Measurements from ENCODE around the gene LACC1. TPM values are rescaled to one million over a fixed set of nuclear protein-coding genes. Genes with fewer than 3 reads are reported as not detected.

The LACC1 gene
- total and polyA plus RNA-seq, 2 of the 13 experiments (the other 11 are each of a cell fraction or from before 2014, with no cell fraction given) = 0.92 to 1.7 TPM

- TF ChIP-seq ZNF75D (CRISPR knock-in tag; IDR thresholded peaks at IDR 0.05; ENCODE audit: borderline replicate concordance) (no peak), MZF1 (CRISPR knock-in tag; IDR thresholded peaks at IDR 0.05; ENCODE audit: borderline replicate concordance) (no peak), TARDBP (CRISPR knock-in tag; IDR thresholded peaks at IDR 0.05) (no peak), ZNF430 (CRISPR knock-in tag; IDR thresholded peaks at IDR 0.05) (peak; percentile 75; the same call in 1 of the 2 replicates), ZSCAN31 (CRISPR knock-in tag; IDR thresholded peaks at IDR 0.05; ENCODE audit: low read depth) (0 out of 2 replicates have a peak, but pooled peaks have one; percentile 44), KDM4B (CRISPR knock-in tag; IDR thresholded peaks at IDR 0.05) (no peak), ZSCAN22 (CRISPR knock-in tag; IDR thresholded peaks at IDR 0.05) (no peak), ZGPAT (CRISPR knock-in tag; IDR thresholded peaks at IDR 0.05) (peak; percentile 80; the same call in 1 of the 2 replicates), NFKB2 (CRISPR knock-in tag; IDR thresholded peaks at IDR 0.05; ENCODE audit: borderline replicate concordance) (no peak; the same call in 1 of the 2 replicates), PCBP1 (IDR thresholded peaks at IDR 0.05; ENCODE audit: borderline replicate concordance, low read depth, low read length) (no peak), ZNF441 (CRISPR knock-in tag; IDR thresholded peaks at IDR 0.05; ENCODE audit: borderline replicate concordance) (no peak), CREB1 (IDR thresholded peaks at IDR 0.05) (no peak), CREB1 (CRISPR knock-in tag; IDR thresholded peaks at IDR 0.05) (no peak), ZNF775 (CRISPR knock-in tag; IDR thresholded peaks at IDR 0.05; ENCODE audit: borderline replicate concordance) (no peak), HMGXB4 (CRISPR knock-in tag; IDR thresholded peaks at IDR 0.05; ENCODE audit: borderline replicate concordance in 1 of 2, low read depth in 1 of 2) (peak; percentile 65 to 75; a peak in 3 of 4 replicates), CENPT (CRISPR knock-in tag; IDR thresholded peaks at IDR 0.05; ENCODE audit: low read depth) (no peak), ZHX1 (CRISPR knock-in tag; IDR thresholded peaks at IDR 0.05; ENCODE audit: low read depth) (no peak), MXD3 (CRISPR knock-in tag; IDR thresholded peaks at IDR 0.05) (peak; percentile 86), MXD1 (CRISPR knock-in tag; IDR thresholded peaks at IDR 0.05) (peak; percentile 84), ATF7-NPFF (CRISPR knock-in tag; IDR thresholded peaks at IDR 0.05; ENCODE audit: low read depth) (peak; percentile 89)
Observed at GRCh38 chr13:43878892-43879754, 581 bp upstream of the LACC1 start, which contains the start of gene CCDC122 (continued).

All from HepG2 (cell line).